Measurements from ENCODE around the gene AUTS2.

AUTS2 gene

DNA sequence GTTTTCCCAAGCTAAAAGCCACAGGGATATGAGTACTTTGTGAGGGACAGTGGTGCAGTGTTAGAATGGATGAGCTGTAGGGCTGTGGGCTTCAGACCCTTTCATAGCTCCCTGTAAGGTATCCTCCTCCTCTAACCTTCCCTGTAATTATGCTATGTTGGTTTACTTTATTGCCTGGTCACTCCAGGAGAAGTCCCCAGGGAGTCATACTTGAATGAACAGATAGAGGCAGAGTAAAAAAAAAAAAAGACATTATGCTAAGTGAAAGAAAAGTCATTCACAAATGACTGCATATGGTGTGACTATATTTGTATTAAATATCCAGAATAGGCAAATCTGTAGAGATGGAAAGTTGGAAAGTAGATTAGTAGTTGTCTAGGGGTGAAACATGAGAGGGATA is 434.4 kb downstream of the AUTS2 start:
- Mint-ChIP-seq H3K27ac (ENCODE audit: low read depth) (no peak overlapping the region), H3K4me3 (no peak overlapping the region), H3K27me3 (peaks cover 11% of the 10 kb centered on the region), H3K4me1 (peaks cover 10% of the 10 kb centered on the region), H3K36me3 (ENCODE audit: insufficient read depth) (no peaks in the 10 kb centered on the region), H3K9me3 (no peaks in the 10 kb centered on the region)
- DNase-seq (ENCODE audit: low spot score in 2 of 2) = no peak
- no peak for ATAC-seq (replicated peaks; ENCODE audit: extremely low read depth, poor library complexity, severe bottlenecking)

DNA sequence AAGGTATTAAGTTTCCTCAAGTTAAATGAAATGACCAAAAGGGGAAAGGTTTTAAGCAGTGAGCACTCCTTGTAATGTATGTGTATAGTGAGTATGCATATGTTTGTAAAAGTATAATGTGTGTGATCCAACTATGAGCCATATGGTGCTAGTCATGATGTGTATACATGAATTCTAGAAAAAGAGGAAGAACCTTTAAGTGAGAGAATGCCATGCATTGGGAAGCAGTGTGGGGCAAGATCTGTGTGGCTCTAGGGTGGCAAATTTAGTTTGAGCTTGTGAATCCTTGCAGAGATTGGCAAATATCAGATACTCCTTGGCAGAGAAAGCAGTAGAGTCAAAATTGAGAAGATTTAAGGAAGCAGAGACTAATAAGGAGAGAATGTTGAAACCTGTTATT is 435.0 kb downstream of the AUTS2 start:
- no peaks in the 10 kb centered on the region for H3K9me3 Mint-ChIP-seq
- no peak overlapping the region for H3K4me3 Mint-ChIP-seq
- ATAC-seq (replicated peaks; ENCODE audit: extremely low read depth, poor library complexity, severe bottlenecking) (no peak), DNase-seq (ENCODE audit: low spot score in 2 of 2) (no peak)
- H3K27ac Mint-ChIP-seq (ENCODE audit: low read depth) = no peak overlapping the region
- peaks cover 8% of the 10 kb centered on the region for H3K27me3 Mint-ChIP-seq
- peaks cover 6% of the 10 kb centered on the region for H3K4me1 Mint-ChIP-seq
- H3K36me3 Mint-ChIP-seq (ENCODE audit: insufficient read depth) = no peaks in the 10 kb centered on the region

DNA sequence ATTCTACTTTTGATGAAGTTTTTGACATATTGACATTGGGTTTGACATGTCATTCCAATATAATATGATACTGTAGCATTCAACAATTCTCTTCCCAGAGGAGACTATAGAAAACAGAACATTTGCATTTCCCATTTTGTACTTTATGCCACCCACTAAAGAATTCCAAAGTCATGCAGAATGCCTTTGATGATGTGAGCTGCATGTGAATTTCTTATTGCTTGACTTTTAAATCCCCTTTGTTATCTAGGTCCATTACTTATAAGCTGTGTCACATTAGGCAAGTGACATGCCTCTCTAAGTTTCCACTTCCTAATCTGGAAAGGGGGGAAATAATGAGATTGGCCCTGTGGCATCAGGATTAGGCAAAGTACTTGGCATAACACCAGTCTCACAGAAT is 436.7 kb downstream of the AUTS2 start:
- no peak for DNase-seq (ENCODE audit: low spot score in 2 of 2)
- Mint-ChIP-seq H3K36me3 (ENCODE audit: insufficient read depth) (no peaks in the 10 kb centered on the region), H3K4me1 (no peaks in the 10 kb centered on the region), H3K9me3 (no peaks in the 10 kb centered on the region), H3K27ac (ENCODE audit: low read depth) (no peak overlapping the region), H3K4me3 (no peak overlapping the region), H3K27me3 (no peaks in the 10 kb centered on the region)
- ATAC-seq (replicated peaks; ENCODE audit: extremely low read depth, poor library complexity, severe bottlenecking) = no peak

DNA sequence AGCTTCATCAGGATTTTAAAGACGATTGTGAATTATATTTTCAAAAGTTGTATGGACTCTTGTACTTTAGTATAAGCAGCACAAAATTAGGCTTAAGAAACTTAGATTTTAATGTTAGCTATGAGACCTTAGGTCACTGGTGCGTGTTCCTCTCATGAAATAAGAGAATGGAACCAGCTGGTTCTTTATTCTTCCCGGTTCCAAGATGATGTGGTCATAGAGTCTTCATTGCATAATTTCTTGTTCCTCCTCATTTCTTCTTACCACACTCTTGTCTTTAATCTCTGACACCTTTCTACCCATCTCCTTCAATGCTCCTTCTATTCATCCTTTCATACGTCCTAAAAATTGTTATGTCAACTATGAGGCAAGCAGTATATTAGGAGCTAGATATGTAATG is 437.2 kb downstream of the AUTS2 start:
- H3K9me3 Mint-ChIP-seq = no peaks in the 10 kb centered on the region
- ATAC-seq (replicated peaks; ENCODE audit: extremely low read depth, poor library complexity, severe bottlenecking) = no peak
- H3K4me3 Mint-ChIP-seq = no peak overlapping the region
- no peak overlapping the region for H3K27ac Mint-ChIP-seq (ENCODE audit: low read depth)
- no peaks in the 10 kb centered on the region for H3K4me1 Mint-ChIP-seq
- no peaks in the 10 kb centered on the region for H3K36me3 Mint-ChIP-seq (ENCODE audit: insufficient read depth)
- H3K27me3 Mint-ChIP-seq = no peaks in the 10 kb centered on the region
- DNase-seq (ENCODE audit: low spot score in 2 of 2) = no peak

DNA sequence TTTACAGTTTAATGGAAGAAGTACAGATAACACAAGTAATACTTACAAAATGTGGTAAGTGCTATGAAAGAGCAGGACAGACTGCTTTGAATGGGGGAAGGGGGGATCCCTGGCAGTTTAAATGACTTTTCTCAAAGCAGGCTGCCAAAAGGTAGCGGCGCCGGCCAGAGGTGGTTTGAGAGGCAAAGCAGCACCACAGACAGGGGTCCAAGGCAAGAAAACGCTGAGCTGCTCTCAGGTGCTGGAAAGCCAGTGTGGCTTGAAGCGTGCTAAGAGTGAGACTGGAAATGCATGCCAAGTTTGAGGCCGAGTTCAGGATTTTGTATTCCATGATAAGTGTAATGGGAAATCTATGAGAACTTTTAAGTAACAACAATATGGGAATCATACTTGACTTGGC is 437.7 kb downstream of the AUTS2 start:
- Mint-ChIP-seq H3K4me3 (no peak overlapping the region), H3K9me3 (no peaks in the 10 kb centered on the region), H3K4me1 (no peaks in the 10 kb centered on the region), H3K36me3 (ENCODE audit: insufficient read depth) (no peaks in the 10 kb centered on the region), H3K27ac (ENCODE audit: low read depth) (no peak overlapping the region), H3K27me3 (no peaks in the 10 kb centered on the region)
- DNase-seq (ENCODE audit: low spot score in 2 of 2) = no peak
- no peak for ATAC-seq (replicated peaks; ENCODE audit: extremely low read depth, poor library complexity, severe bottlenecking)

DNA sequence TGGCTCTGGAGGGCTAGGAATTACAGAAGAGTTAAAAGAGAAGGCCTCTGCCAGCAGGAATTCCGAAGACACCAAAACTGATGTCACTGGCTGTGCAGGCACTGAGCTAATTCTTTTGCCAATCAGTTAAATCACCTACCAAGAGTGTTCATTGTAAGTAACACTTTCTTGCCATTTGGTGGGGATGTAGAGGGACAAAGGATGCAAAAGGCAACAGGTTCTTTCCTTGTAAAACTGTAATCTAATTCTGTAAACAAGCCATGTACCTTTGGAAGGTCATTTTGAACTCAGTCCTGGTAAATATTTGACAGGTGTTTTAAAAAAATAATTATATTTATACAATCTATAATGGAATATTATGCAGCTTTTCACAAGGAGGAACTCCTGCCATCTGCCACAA is 438.4 kb downstream of the AUTS2 start:
- Mint-ChIP-seq H3K9me3 (no peaks in the 10 kb centered on the region), H3K4me1 (no peaks in the 10 kb centered on the region), H3K36me3 (ENCODE audit: insufficient read depth) (no peaks in the 10 kb centered on the region), H3K4me3 (no peak overlapping the region), H3K27me3 (no peaks in the 10 kb centered on the region), H3K27ac (ENCODE audit: low read depth) (no peak overlapping the region)
- no peak for DNase-seq (ENCODE audit: low spot score in 2 of 2)
- no peak for ATAC-seq (replicated peaks; ENCODE audit: extremely low read depth, poor library complexity, severe bottlenecking)

DNA sequence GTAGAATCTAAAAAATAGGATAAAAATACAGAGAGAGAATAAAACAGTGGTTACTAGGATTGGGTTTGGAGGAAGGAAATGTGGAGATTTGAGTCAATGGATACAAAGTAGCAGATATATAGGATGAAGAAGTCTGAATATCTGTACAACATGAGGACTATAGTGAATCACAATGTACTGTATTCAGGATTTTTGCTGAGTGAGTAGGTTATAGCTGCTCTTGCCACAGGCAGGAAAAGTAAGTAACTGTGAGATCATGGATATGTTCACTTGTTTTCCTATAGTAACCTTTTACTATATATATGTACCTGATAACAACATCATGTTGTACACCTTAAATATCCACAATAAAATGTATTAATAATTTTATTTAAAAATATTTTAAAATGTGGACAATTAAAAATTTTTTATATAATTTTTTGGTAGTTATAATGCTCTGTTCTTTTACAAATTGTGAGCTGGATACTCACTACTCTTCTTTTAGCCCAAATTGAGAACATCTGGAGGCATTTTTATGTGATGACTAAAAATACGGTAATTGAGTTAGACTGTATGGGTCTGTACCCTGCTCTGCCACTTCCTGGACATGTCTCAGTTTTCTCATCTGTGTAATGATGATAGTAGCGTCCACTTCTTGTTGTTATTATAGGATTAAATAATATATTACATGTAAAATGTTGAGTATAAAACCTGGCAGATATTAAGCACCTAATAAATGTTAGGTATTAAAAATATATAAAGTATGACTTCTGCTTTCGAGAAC is 439.1 kb downstream of the AUTS2 start:
- ATAC-seq (replicated peaks; ENCODE audit: extremely low read depth, poor library complexity, severe bottlenecking) (no peak), DNase-seq (ENCODE audit: low spot score in 2 of 2) (no peak)
- H3K36me3 Mint-ChIP-seq (ENCODE audit: insufficient read depth) = no peaks in the 10 kb centered on the region
- H3K27ac Mint-ChIP-seq (ENCODE audit: low read depth) = no peak overlapping the region
- no peaks in the 10 kb centered on the region for H3K9me3 Mint-ChIP-seq
- no peaks in the 10 kb centered on the region for H3K4me1 Mint-ChIP-seq
- H3K27me3 Mint-ChIP-seq = no peaks in the 10 kb centered on the region
- H3K4me3 Mint-ChIP-seq = no peak overlapping the region

DNA sequence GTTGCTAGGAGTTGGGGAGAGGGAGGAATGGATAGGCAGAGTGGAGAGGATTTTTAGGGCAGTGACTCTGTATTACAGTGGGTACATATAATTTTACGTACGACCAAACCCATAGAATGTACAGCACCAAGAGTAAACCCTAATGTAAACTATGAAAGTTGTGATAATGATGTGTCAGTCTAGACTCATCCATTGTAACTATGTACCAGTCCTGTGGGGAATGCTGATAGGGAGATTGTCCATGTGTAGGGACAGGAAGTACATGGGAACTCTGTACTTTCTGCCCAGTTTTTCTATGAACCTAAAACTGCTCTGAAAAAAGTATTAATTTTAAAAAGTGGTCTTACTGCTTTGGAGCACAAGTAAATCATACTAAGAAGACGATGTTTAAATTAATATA is 441.8 kb downstream of the AUTS2 start:
- Mint-ChIP-seq H3K27ac (ENCODE audit: low read depth) (no peak overlapping the region), H3K27me3 (no peaks in the 10 kb centered on the region), H3K36me3 (ENCODE audit: insufficient read depth) (no peaks in the 10 kb centered on the region), H3K9me3 (no peaks in the 10 kb centered on the region), H3K4me3 (no peak overlapping the region), H3K4me1 (no peaks in the 10 kb centered on the region)
- DNase-seq (ENCODE audit: low spot score in 2 of 2) (no peak), ATAC-seq (replicated peaks; ENCODE audit: extremely low read depth, poor library complexity, severe bottlenecking) (no peak)

DNA sequence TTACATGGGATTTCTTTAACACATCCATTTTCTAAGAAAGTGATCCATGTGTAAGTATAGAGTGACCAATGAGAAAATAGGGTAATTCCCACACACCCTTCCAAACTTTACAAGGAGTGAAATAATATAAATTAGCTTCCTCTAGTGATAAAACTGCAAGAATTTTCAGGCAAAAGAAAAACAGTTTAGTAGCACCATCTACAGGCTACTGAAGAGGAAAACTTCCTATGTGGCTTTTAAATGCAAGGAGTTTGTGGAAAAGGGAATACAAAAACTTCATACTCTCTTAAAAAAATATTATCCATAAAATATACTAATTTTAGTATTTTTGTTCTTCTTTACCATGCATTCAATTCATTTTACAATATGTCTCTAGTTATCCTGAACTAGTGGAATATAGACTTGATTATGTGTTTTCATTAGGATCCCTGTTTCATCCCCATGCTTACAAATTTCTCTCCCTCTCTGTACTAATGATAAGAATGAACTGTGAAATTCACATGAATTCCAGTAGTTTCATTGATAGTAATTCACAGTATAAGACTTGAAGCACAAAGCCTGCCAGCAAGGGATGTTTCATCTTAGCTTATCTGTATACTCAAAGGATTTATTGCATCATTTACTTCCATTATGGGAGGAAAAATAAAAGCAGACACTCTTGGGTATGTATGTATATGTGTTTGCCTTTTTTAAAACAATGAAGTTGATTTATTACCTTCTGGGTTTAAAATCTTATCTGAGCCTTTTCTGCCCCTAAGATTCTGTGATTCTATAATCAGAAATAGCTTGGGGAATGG is 442.9 kb downstream of the AUTS2 start:
- H3K27ac Mint-ChIP-seq (ENCODE audit: low read depth) = no peak overlapping the region
- DNase-seq (ENCODE audit: low spot score in 2 of 2) (no peak), ATAC-seq (replicated peaks; ENCODE audit: extremely low read depth, poor library complexity, severe bottlenecking) (no peak)

DNA sequence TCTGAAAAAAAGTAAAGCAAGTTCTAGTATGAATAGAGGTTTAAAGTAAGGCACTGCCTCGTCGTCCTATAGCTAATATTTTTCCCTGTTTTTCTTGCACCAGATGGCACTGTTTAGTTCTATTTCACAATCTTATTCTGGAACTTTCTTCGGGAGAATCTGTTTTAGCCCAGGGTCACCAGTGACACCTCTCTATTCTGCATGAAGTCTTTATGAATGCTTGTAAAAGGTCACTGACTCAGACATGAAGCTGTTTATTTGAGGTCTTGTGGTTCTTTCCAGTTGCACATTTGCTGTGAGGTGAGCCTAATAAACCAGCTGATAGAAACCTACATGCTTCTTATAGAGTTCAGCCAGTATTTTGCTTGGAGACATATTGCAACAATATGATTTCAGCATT is 444.3 kb downstream of the AUTS2 start:
- ATAC-seq (replicated peaks; ENCODE audit: extremely low read depth, poor library complexity, severe bottlenecking) (no peak), DNase-seq (ENCODE audit: low spot score in 2 of 2) (no peak)
- no peak overlapping the region for H3K4me3 Mint-ChIP-seq
- H3K9me3 Mint-ChIP-seq = no peaks in the 10 kb centered on the region
- H3K36me3 Mint-ChIP-seq (ENCODE audit: insufficient read depth) = no peaks in the 10 kb centered on the region
- H3K27ac Mint-ChIP-seq (ENCODE audit: low read depth) = no peak overlapping the region
- H3K4me1 Mint-ChIP-seq = no peaks in the 10 kb centered on the region
- H3K27me3 Mint-ChIP-seq = no peaks in the 10 kb centered on the region

More for the DNA sequence above, 442.9 kb downstream of the AUTS2 start:
- H3K4me3 Mint-ChIP-seq = no peak overlapping the region
- no peaks in the 10 kb centered on the region for H3K4me1 Mint-ChIP-seq
- no peaks in the 10 kb centered on the region for H3K9me3 Mint-ChIP-seq
- H3K36me3 Mint-ChIP-seq (ENCODE audit: insufficient read depth) = no peaks in the 10 kb centered on the region
- H3K27me3 Mint-ChIP-seq = no peaks in the 10 kb centered on the region

DNA sequence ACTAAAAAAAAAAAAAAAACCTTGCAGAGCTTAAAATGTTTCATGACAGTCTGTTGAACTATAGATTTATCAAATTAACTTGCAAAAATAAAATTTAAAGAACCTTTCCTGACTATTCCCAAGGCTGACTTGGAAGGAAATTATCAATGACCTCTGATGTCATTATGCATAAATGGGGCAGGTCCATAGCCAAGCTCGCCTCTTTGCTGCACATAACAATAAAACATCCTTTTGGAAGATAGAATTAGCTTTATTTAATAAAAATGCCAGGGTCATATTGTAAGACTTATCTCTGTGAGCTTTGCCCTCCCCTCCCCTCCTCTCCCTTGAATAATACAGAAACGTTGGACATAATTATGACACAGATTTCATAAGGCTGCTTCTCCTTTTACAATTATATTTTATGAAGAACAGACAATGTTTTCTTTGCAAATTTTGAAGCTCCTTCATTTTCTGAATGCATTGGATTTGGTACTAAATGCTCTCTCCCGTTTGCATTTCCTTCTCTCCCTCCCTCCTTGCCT is 444.8 kb downstream of the AUTS2 start:
- H3K27ac Mint-ChIP-seq (ENCODE audit: low read depth) = no peak overlapping the region

DNA sequence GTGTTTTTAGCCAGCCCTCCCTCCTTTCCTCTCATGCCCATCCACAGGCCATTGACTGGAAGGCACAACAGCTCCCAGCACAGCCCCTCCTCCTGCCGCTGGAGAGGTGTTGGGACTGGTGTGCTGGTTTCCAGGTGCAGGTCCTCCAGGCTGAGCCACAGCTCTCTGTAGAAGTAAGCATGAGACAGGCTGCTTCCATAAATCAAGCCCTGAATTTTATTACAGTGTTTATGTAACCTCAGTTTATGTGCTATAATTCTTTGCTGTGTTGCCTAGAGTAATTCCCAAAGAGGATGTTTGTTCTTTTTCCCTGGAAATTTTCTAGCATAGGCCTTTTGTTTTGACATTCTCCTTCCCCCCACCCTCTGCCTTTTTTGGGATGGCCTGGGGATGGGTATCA is 445.8 kb downstream of the AUTS2 start:
- ATAC-seq (replicated peaks; ENCODE audit: extremely low read depth, poor library complexity, severe bottlenecking) (no peak), DNase-seq (ENCODE audit: low spot score in 2 of 2) (no peak)
- Mint-ChIP-seq H3K36me3 (ENCODE audit: insufficient read depth) (no peaks in the 10 kb centered on the region), H3K27ac (ENCODE audit: low read depth) (no peak overlapping the region), H3K4me3 (no peak overlapping the region), H3K4me1 (no peaks in the 10 kb centered on the region), H3K27me3 (no peaks in the 10 kb centered on the region), H3K9me3 (no peaks in the 10 kb centered on the region)

More for the DNA sequence above, 444.8 kb downstream of the AUTS2 start:
- DNase-seq (ENCODE audit: low spot score in 2 of 2) (no peak), ATAC-seq (replicated peaks; ENCODE audit: extremely low read depth, poor library complexity, severe bottlenecking) (no peak)
- H3K4me3 Mint-ChIP-seq = no peak overlapping the region
- H3K27me3 Mint-ChIP-seq = no peaks in the 10 kb centered on the region
- no peaks in the 10 kb centered on the region for H3K4me1 Mint-ChIP-seq
- H3K36me3 Mint-ChIP-seq (ENCODE audit: insufficient read depth) = no peaks in the 10 kb centered on the region
- no peaks in the 10 kb centered on the region for H3K9me3 Mint-ChIP-seq

DNA sequence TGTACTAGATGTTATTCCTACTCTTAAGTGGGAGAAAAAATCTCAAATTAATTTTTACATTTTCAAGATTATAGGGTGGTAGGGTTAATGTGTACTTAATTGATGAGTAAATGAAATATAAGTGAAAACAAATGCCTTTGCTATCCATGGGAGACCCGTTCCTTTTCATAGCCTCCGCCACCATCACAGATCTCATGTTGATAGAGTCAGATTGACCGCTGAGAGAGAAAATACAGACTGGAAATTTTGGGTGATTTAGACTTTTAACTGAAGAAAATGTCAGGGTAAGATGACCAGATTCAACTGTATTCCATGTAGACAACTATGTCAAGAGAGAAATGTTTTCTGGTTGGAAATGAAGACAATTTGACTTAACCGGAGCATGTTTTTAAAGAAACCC is 446.2 kb downstream of the AUTS2 start:
- DNase-seq (ENCODE audit: low spot score in 2 of 2) = no peak
- ATAC-seq (replicated peaks; ENCODE audit: extremely low read depth, poor library complexity, severe bottlenecking) = no peak
- Mint-ChIP-seq H3K27ac (ENCODE audit: low read depth) (no peak overlapping the region), H3K36me3 (ENCODE audit: insufficient read depth) (no peaks in the 10 kb centered on the region), H3K4me3 (no peak overlapping the region), H3K27me3 (no peaks in the 10 kb centered on the region), H3K4me1 (no peaks in the 10 kb centered on the region), H3K9me3 (no peaks in the 10 kb centered on the region)
